PFSK-1 (cell line): Measurements from ENCODE around the gene ETFB.

Source experiments
- FOXP2 ChIP-seq: optimal IDR thresholded peaks from 2 replicates; pipeline ENCODE3; 2011; ENCODE audit warnings: borderline replicate concordance, control low read depth, inconsistent platforms; ENCODE audit not compliant: insufficient read depth; ENCODE audit errors: extremely low read length, extremely low read depth
- POLR2AphosphoS5 ChIP-seq: IDR thresholded peaks from 2 replicates; pipeline ENCODE4 v1.6.1; 2012; ENCODE audit warnings: low read depth, mild to moderate bottlenecking, control low read depth, low read length, moderate library complexity
- SIN3A ChIP-seq: IDR thresholded peaks from 2 replicates; pipeline ENCODE4 v1.6.1; 2012; ENCODE audit warnings: mild to moderate bottlenecking, low read length, moderate library complexity, borderline replicate concordance; ENCODE audit not compliant: insufficient read depth
- TAF1 ChIP-seq: IDR thresholded peaks from 2 replicates; pipeline ENCODE4 v1.6.1; 2012; ENCODE audit warnings: low read length, control low read depth, borderline replicate concordance; ENCODE audit not compliant: insufficient read depth
- TF ChIP-seq, protein P1 (sequence below), 2 experiments: IDR thresholded peaks; 2 replicates each; pipeline versions ENCODE4 v1.6.1 to v1.8.0; 2011 to 2012; ENCODE audit warnings: low read depth in 2 of 2, low read length in 2 of 2, control low read depth in 1 of 2, inconsistent platforms in 1 of 2, mild to moderate bottlenecking in 1 of 2, moderate library complexity in 1 of 2; ENCODE audit not compliant: insufficient read depth in 1 of 2

ETFB gene

DNA sequence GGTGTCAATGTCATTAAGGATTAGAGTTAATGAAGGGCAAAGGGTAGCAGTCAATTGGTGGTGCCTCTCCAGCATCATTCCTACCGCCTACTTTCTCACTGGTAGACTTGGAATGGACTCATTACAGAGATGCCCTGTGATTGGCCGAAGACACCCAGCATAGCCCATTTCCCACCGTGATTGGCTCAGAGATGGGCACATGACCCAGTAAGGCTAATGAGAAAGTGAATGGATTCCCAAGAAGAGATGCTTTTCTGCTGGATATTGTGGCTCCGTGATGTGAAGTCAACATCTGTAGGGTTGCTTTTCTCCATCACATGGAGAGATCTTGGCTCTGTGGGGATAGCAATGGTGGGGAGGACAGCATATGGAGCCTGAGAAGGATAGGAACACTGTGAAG lies 35.8 kb downstream of the ETFB start:
- TF ChIP-seq POLR2AphosphoS5 (no peak), FOXP2 (no peak)

DNA sequence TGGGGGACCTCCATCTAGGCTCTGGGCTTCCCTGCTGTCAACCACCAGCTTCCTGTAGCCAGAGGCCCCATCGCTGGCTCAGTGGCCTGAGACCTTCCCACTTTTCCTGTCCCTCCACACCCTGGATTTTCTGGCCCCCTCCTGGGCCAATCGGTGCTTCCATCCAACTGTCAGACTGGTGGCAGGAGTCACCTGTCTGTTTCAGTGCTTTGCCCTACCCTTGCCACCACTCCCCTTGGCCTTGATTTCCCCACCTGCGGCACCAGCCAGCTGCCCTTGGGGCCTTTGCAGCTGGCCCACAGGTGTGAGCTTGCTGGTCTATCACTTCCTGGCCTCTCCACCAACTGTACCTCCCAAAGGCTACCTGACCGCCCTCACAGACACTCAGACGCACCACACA lies 36.8 kb downstream of the ETFB start:
- TF ChIP-seq TAF1 (no peak), POLR2AphosphoS5 (no peak), SIN3A (no peak), FOXP2 (no peak)
- TF ChIP-seq, protein P1, sequence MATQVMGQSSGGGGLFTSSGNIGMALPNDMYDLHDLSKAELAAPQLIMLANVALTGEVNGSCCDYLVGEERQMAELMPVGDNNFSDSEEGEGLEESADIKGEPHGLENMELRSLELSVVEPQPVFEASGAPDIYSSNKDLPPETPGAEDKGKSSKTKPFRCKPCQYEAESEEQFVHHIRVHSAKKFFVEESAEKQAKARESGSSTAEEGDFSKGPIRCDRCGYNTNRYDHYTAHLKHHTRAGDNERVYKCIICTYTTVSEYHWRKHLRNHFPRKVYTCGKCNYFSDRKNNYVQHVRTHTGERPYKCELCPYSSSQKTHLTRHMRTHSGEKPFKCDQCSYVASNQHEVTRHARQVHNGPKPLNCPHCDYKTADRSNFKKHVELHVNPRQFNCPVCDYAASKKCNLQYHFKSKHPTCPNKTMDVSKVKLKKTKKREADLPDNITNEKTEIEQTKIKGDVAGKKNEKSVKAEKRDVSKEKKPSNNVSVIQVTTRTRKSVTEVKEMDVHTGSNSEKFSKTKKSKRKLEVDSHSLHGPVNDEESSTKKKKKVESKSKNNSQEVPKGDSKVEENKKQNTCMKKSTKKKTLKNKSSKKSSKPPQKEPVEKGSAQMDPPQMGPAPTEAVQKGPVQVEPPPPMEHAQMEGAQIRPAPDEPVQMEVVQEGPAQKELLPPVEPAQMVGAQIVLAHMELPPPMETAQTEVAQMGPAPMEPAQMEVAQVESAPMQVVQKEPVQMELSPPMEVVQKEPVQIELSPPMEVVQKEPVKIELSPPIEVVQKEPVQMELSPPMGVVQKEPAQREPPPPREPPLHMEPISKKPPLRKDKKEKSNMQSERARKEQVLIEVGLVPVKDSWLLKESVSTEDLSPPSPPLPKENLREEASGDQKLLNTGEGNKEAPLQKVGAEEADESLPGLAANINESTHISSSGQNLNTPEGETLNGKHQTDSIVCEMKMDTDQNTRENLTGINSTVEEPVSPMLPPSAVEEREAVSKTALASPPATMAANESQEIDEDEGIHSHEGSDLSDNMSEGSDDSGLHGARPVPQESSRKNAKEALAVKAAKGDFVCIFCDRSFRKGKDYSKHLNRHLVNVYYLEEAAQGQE (IDR thresholded peaks at IDR 0.05; ENCODE audit: insufficient read depth in 1 of 2, low read depth in 2 of 2, low read length in 2 of 2): no peak

DNA sequence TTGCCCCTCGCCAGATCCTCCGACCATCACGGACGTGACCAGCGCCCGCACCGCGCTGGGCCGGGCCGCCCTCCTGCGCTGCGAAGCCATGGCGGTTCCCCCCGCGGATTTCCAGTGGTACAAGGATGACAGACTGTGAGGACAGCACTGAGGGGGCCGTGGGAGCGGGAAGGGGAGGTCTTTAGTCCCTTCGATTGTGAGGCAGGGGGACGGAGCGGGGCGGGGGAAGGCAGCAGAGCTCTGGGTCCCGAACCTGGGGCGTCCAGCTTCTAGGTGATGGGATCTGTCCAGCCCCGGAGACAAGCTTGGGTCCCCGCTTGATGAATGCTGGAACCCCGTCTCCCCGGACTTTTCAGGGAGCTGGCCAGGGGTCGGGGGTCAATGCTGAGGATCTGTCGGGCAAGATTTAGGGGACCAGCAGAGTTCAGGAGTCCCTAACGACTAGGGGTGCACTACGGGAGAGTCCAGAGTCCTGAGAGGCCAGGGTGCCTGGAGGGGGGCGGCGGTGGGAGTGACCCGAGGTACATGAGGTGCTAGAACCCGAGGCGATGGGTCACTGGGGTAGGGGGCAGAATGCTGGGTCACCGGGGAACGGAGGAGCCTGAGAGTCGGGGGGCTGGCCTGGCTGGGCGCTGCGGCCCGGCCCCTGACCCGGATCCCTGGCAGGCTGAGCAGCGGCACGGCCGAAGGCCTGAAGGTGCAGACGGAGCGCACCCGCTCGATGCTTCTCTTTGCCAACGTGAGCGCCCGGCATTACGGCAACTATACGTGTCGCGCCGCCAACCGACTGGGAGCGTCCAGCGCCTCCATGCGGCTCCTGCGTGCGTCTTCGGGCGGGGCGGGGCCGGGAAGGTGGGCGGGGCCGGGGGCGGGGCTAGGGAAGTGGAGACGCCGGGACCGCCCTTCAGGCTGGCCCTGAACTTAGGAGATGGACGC lies 38.9 kb downstream of the ETFB start:
- TF ChIP-seq, protein P1 (IDR thresholded peaks at IDR 0.05; ENCODE audit: insufficient read depth in 1 of 2, low read depth in 2 of 2, low read length in 2 of 2): no peak
- TF ChIP-seq TAF1 (no peak), SIN3A (no peak), FOXP2 (no peak), POLR2AphosphoS5 (no peak)

DNA sequence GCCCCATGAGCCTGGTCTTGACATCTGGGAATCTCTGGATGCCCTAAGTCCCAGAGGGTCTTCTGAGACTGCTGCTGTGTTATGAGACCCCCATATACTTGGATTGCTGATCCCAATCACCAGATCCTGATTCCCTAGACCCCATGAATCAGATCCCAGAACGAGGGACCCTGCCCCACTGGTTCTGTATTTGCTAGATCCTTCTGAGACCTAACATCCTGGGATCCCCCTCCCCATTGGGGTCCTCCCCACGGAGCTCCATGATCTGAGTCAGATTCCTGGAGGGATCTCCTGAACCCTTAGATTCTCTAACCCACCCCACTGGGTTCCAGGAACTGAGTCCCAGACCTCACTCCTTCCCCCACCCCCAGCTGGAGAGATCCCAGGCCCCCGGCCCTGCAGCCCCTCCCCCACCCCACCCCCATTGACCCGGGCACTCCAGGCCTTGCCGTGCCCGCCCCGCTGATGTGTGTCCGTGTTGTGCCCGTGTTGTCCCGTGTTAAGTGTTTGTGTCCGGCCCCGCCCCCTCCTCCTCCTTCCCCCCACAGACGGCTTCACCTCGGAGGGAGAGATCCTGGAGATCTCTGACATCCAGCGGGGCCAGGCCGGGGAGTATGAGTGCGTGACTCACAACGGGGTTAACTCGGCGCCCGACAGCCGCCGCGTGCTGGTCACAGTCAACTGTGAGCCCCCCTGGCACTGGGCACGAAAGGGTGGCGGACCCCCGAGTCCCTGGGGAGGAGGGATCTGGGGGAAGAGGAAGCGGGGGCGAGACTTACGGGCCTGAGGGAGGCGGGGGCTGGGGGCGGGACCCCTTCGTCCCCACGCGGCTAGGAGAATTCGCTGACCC lies 39.7 kb downstream of the ETFB start:
- TF ChIP-seq POLR2AphosphoS5 (no peak), FOXP2 (no peak), TAF1 (no peak), SIN3A (no peak)
- TF ChIP-seq, protein P1 (IDR thresholded peaks at IDR 0.05; ENCODE audit: insufficient read depth in 1 of 2, low read depth in 2 of 2, low read length in 2 of 2): no peak

DNA sequence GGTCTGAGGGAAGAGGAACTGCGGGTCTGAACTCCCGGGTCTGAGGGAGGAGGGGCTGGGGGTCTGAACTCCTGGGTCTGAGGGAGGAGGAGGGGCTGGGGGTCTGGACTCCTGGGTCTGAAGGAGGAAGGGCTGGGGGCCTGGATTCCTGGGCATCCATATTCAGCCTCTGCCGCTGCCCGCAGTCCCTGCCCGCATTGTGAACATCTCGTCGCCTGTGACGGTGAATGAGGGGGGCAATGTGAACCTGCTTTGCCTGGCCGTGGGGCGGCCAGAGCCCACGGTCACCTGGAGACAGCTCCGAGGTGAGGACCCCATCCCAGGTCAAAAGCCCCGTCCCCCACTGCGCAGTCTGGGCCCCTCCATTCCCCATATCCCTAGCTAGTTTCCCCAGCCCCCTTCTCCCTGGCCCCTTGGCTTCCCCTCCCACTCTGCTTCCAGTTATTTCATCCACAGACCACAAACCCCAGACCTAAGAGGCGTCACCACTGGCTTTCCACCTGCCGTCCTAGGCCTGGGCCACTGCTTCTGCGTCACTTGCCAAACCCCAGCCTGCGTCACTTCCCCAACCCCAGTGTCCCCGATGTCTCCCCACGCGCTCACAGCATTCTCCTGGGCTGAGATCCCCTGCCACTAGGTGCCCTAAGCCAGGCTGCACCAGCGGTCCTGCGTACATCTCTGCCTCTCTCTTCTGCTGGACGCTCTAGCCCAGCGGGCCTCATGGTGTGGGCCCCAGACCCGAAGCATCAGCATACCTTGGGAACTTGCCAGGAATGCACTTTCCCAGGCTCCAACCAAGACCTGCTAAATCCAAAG lies 40.8 kb downstream of the ETFB start:
- TF ChIP-seq SIN3A: no peak
- TF ChIP-seq FOXP2: no peak
- TF ChIP-seq, protein P1 (IDR thresholded peaks at IDR 0.05; ENCODE audit: insufficient read depth in 1 of 2, low read depth in 2 of 2, low read length in 2 of 2): no peak
- no peak for TF ChIP-seq POLR2AphosphoS5
- TF ChIP-seq TAF1: no peak
